Ovary (tissue), 9 donors: Measurements from ENCODE around the gene STIM2. TPM values are rescaled to one million over a fixed set of nuclear protein-coding genes. Genes with fewer than 3 reads are reported as not detected.

Source experiments
- DNase-seq, 5 donors: peaks; one replicate each; pipeline ENCODE4 v3.0.0-alpha.2; 2019 to 2020
- H3K27ac ChIP-seq, 2 donors: fragments of 200-600 bp; one replicate each; pipeline versions ENCODE4 v1.5.1 to v1.8.0; 2019 to 2022
- H3K27me3 ChIP-seq: fragments of 200-600 bp; one replicate; pipeline ENCODE4 v1.8.0; 2022
- H3K36me3 ChIP-seq: fragments of 200-600 bp; sonication (generic); one replicate; pipeline ENCODE4 v1.5.1; 2019
- H3K4me1 ChIP-seq: one replicate; pipeline ENCODE4 v1.8.1; 2013; ENCODE audit warnings: mild to moderate bottlenecking, moderate library complexity; ENCODE audit not compliant: insufficient read depth
- H3K4me3 ChIP-seq: fragments of 200-600 bp; sonication (generic); one replicate; pipeline ENCODE4 v1.5.1; 2017
- H3K9me3 ChIP-seq, 2 donors: fragments of 200-600 bp in 1 of 2; sonication (generic) in 1 of 2; one replicate each; pipeline versions ENCODE4 v1.5.1 to v1.8.1; 2013 to 2019; ENCODE audit warnings: mild to moderate bottlenecking in 1 of 2, moderate library complexity in 1 of 2
- CTCF ChIP-seq, 3 donors: fragments of 450-650 bp in 2 of 3; fragments of 200-600 bp in 1 of 3; IDR thresholded peaks; one replicate each; pipeline versions ENCODE4 v1.5.1 to v1.8.0; 2016 to 2022; ENCODE audit warnings: antibody characterized with exemption in 3 of 3, mild to moderate bottlenecking in 1 of 3
- EP300 ChIP-seq: sonication (generic); formaldehyde crosslinking; IDR thresholded peaks from one replicate; pipeline ENCODE4 v1.6.1; 2017; ENCODE audit warnings: antibody characterized with exemption
- POLR2A ChIP-seq: fragments of 450-650 bp; IDR thresholded peaks from one replicate; pipeline ENCODE4 v1.6.1; 2017; ENCODE audit warnings: antibody characterized with exemption, mild to moderate bottlenecking, moderate library complexity
- WGBS, 3 donors: extraction: QIAGEN DNeasy Blood & Tissue Kit in 1 of 3; methylation state at CpG; one replicate each; pipeline versions ENCODE4 v1.1.5 to v1.1.7; 2013 to 2017; 5-methylcytosine and 5-hydroxymethylcytosine counted together
- intact Hi-C, 4 donors: fragments of 100-400 bp; cut with DNase I; formaldehyde crosslinking; loops; one replicate each; pipeline versions ENCODE4 v1.11.0 to v1.15.1; 2022 to 2023
- polyA plus RNA-seq, 2 donors: library from polyadenylated mRNA; stranded (reverse); fragments of 200-250 nt in 1 of 2; fragments of 350-450 nt in 1 of 2; fragmentation: Illumina TruSeq in 1 of 2; extraction: RNeasy Lipid Tissue Mini Kit (QIAGEN cat#74804) in 1 of 2; gene quantifications; one replicate each; pipeline ENCODE4 v1.2.3, GENCODE V29; 2013 to 2014
- total RNA-seq, 7 donors: library from RNA; depleted of rRNA in 2 of 7; stranded (reverse); fragments of >200 nt in 2 of 7; fragmentation: NEBNext Ultra II Directional in 3 of 7; extraction: Animal tissue kit (Norgen Biotek cat#: 25700) in 3 of 7; gene quantifications; one replicate each; pipeline versions ENCODE4 v1.1.0 to v1.2.4, GENCODE V29; 2016 to 2023
- donor health status: DM: no; HTN: no; CAD: no; lungs with moderate emphysema.
- donor health status: DM: no; HTN: no; CAD: no.
- donor health status: Bipolar disorder and iron deficiency.
- donor health status: DM: yes; HTN: yes; CAD: no.
- donor health status: DM: no; HTN: no; CAD: no.
- donor health status: DM: yes; HTN: yes; CAD: no.

STIM2 gene
- total and polyA plus RNA-seq, 9 donors = 24.0 to 47.9 (median 38.8) TPM

- Histone ChIP-seq H3K36me3 (no peaks in the 10 kb centered on the region), H3K4me1 (peaks cover 14% of the 10 kb centered on the region), H3K4me3 (no peak overlapping the region), H3K9me3 (no peaks in the 10 kb centered on the region), H3K27ac (peak overlapping the region in 1 of 2 donors; percentile 21), H3K27me3 (no peaks in the 10 kb centered on the region)
- whole genome bisulfite sequencing, 3 donors = 67 to 73% (median 71%) methylated on average over 7 of the region's 7 CpGs
- intact Hi-C loops = no loop called here
- TF ChIP-seq CTCF (IDR thresholded peaks at IDR 0.05) (no peak), POLR2A (no peak), EP300 (no peak)
- DNase-seq = no peak
These were observed 47.3 kb downstream of the STIM2 start for GRCh38 chr4:26907731-26908599.

GRCh38 chr4:26909369-26909768 lies 48.7 kb downstream of the STIM2 start:
- Histone ChIP-seq H3K36me3 (no peaks in the 10 kb centered on the region), H3K27me3 (no peaks in the 10 kb centered on the region), H3K4me1 (peaks cover 14% of the 10 kb centered on the region), H3K27ac (no peak overlapping the region), H3K9me3 (no peaks in the 10 kb centered on the region), H3K4me3 (no peak overlapping the region)
- intact Hi-C loops = no loop called here
- 22 to 61% (median 47%) methylated on average over 5 of the region's 5 CpGs for WGBS, 3 donors
- no peak for TF ChIP-seq CTCF (IDR thresholded peaks at IDR 0.05)
- no peak for TF ChIP-seq EP300
- no peak for TF ChIP-seq POLR2A
- DNase-seq = no peak

- DNase-seq = no peak
- no peak overlapping the region for H3K4me3 ChIP-seq
- H3K36me3 ChIP-seq = no peaks in the 10 kb centered on the region
- H3K4me1 ChIP-seq = peaks cover 14% of the 10 kb centered on the region
- no peaks in the 10 kb centered on the region for H3K27me3 ChIP-seq
- TF ChIP-seq POLR2A = no peak
- no peak for TF ChIP-seq CTCF (IDR thresholded peaks at IDR 0.05)
- TF ChIP-seq EP300 = no peak
- H3K27ac ChIP-seq = no peak overlapping the region
- intact Hi-C loops = no loop called here
- no peaks in the 10 kb centered on the region for H3K9me3 ChIP-seq
These were observed 50.6 kb downstream of the STIM2 start for GRCh38 chr4:26911254-26911653.

- WGBS, 3 donors = 62 to 77% (median 76%) methylated on average over 6 of the region's 6 CpGs
- H3K4me3 ChIP-seq = no peak overlapping the region
- no peak for DNase-seq
- TF ChIP-seq POLR2A (no peak), EP300 (no peak), CTCF (IDR thresholded peaks at IDR 0.05) (no peak)
- H3K4me1 ChIP-seq = peaks cover 14% of the 10 kb centered on the region
- H3K9me3 ChIP-seq = no peaks in the 10 kb centered on the region
- H3K27me3 ChIP-seq = no peaks in the 10 kb centered on the region
- no peak overlapping the region for H3K27ac ChIP-seq
- no peaks in the 10 kb centered on the region for H3K36me3 ChIP-seq
- intact Hi-C loops = no loop called here
These were observed 51.4 kb downstream of the STIM2 start for GRCh38 chr4:26912069-26912468.
